Kidney (tissue), 14 donors: ENCODE data around the gene URAD. TPM values are rescaled to one million over a fixed set of nuclear protein-coding genes. Genes with fewer than 3 reads are reported as not detected.

ENCODE experiments used
- DNase-seq, 5 donors: peaks; one replicate each; pipeline ENCODE4 v3.0.0-alpha.2; 2013 to 2020
- FAIRE-seq: peaks from 2 replicates; lab custom pipeline; 2012; peaks lifted over from hg19 to GRCh38; lab: Jason Lieb, UNC
- H3K27ac ChIP-seq, 2 donors: one replicate each; pipeline ENCODE4 v1.7.0; 2013; ENCODE audit warnings: low read depth in 2 of 2, low read length in 2 of 2, inconsistent platforms in 1 of 2
- H3K27me3 ChIP-seq: one replicate; pipeline ENCODE4 v1.7.1; 2013; ENCODE audit warnings: low read length, inconsistent platforms; ENCODE audit not compliant: control insufficient read depth, insufficient read depth
- H3K36me3 ChIP-seq, 3 donors: one replicate each; pipeline versions ENCODE4 v1.7.0 to v1.7.1; 2013; ENCODE audit warnings: low read length in 3 of 3, control low read depth in 1 of 3, inconsistent platforms in 1 of 3; ENCODE audit not compliant: insufficient read depth in 3 of 3, control insufficient read depth in 2 of 3
- H3K4me1 ChIP-seq, 3 donors: one replicate each; pipeline versions ENCODE4 v1.7.0 to v1.7.1; 2013; ENCODE audit warnings: low read length in 3 of 3, inconsistent platforms in 1 of 3, low read depth in 1 of 3; ENCODE audit not compliant: control insufficient read depth in 2 of 3, insufficient read depth in 2 of 3
- H3K4me3 ChIP-seq, 3 donors: one replicate each; pipeline versions ENCODE4 v1.7.0 to v1.8.1; 2013; ENCODE audit warnings: low read length in 3 of 3, control low read depth in 1 of 3, inconsistent platforms in 1 of 3
- H3K9ac ChIP-seq, 3 donors: one replicate each; pipeline versions ENCODE4 v1.7.0 to v1.7.1; 2013; ENCODE audit warnings: low read length in 3 of 3, control low read depth in 1 of 3, inconsistent platforms in 1 of 3
- H3K9me3 ChIP-seq, 3 donors: one replicate each; pipeline versions ENCODE4 v1.7.0 to v1.7.1; 2013; ENCODE audit warnings: low read length in 3 of 3, control low read depth in 1 of 3, inconsistent platforms in 1 of 3; ENCODE audit not compliant: control insufficient read depth in 2 of 3, insufficient read depth in 1 of 3
- intact Hi-C: fragments of 100-400 bp; cut with DNase I; formaldehyde crosslinking; loops from one replicate; pipeline ENCODE4 v1.11.1; 2022
- polyA plus RNA-seq: library from polyadenylated mRNA; stranded (reverse); fragments of 350-450 nt; fragmentation: Illumina TruSeq; extraction: RNeasy Lipid Tissue Mini Kit (QIAGEN cat#74804); gene quantifications from one replicate; pipeline ENCODE4 v1.2.3, GENCODE V29; 2014; ENCODE audit warnings: low read depth, low replicate concordance; ENCODE audit not compliant: insufficient read depth
- total RNA-seq: library from RNA; stranded (reverse); fragmentation: NEBNext Ultra II Directional; extraction: Animal tissue kit (Norgen Biotek cat#: 25700); gene quantifications from one replicate; pipeline ENCODE4 v1.2.1, GENCODE V29; 2021
- TF ChIP-seq, protein P1 (sequence below): IDR thresholded peaks from 3 replicates; pipeline ENCODE4 v1.5.1; 2012; ENCODE audit warnings: mild to moderate bottlenecking, moderate library complexity, borderline replicate concordance; ENCODE audit not compliant: insufficient read depth; ENCODE audit errors: extremely low read depth
- donor health status: control.
- donor health status: control.
- donor health status: control.
- donor health status: control.
- donor health status: control.
- donor health status: DM: yes; HTN: yes; CAD: no.
- donor health status: Normal renal cell carcinoma (clear cell type).

The URAD gene
- total and polyA plus RNA-seq, 2 donors from 2014 or later: not detected

DNA sequence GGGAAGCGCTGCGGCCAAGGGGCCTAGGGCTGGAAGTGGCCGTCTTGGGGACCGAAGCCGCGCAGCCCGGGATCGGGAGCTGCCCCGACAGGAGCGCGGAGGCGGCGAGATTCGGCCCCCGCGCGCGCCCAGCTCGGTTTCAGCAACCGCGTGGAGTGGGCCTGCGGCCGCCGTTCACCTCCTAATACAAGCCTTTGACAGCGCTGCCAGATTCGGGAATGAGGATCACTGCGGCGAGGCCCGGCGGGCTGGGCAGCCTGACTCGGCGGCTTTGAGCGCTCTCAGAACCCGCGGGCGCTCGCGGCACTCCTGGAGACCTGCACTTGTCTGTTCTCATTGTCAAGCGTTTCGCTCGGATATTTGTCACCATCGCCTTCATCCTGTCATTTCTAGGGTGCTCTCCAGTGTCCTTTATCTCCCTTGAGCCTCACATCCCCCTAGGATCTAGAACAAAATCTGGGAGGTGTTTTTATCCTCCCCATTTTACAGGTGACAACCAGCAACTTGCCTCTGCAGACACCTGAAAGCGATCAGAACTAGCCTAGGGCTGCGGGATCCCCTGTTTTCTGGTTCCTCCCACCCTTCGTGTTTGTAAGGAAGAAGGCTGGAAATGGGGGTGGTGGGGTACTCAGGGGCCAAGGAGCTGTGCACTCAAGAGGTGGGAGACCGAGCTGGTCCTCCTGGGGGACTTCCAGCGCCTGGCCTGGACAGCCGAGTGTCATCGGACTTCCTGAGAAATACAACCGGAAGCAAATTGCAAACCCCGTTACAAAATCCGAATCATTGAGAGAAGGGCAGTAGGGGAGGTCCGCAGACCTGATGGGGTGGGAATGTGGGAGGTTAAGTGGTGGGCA lies 17.9 kb downstream of the URAD start:
- TF ChIP-seq, protein P1, sequence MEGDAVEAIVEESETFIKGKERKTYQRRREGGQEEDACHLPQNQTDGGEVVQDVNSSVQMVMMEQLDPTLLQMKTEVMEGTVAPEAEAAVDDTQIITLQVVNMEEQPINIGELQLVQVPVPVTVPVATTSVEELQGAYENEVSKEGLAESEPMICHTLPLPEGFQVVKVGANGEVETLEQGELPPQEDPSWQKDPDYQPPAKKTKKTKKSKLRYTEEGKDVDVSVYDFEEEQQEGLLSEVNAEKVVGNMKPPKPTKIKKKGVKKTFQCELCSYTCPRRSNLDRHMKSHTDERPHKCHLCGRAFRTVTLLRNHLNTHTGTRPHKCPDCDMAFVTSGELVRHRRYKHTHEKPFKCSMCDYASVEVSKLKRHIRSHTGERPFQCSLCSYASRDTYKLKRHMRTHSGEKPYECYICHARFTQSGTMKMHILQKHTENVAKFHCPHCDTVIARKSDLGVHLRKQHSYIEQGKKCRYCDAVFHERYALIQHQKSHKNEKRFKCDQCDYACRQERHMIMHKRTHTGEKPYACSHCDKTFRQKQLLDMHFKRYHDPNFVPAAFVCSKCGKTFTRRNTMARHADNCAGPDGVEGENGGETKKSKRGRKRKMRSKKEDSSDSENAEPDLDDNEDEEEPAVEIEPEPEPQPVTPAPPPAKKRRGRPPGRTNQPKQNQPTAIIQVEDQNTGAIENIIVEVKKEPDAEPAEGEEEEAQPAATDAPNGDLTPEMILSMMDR: no peak
- Histone ChIP-seq H3K27ac (no peak overlapping the region), H3K4me1 (no peaks in the 10 kb centered on the region), H3K9ac (no peak overlapping the region), H3K36me3 (no peaks in the 10 kb centered on the region), H3K27me3 (peaks cover 71% of the 10 kb centered on the region), H3K4me3 (no peak overlapping the region), H3K9me3 (no peaks in the 10 kb centered on the region)
- FAIRE-seq (no peak), DNase-seq (peak in 1 of 5 donors; percentile 57)
- intact Hi-C loops: no loop called here

DNA sequence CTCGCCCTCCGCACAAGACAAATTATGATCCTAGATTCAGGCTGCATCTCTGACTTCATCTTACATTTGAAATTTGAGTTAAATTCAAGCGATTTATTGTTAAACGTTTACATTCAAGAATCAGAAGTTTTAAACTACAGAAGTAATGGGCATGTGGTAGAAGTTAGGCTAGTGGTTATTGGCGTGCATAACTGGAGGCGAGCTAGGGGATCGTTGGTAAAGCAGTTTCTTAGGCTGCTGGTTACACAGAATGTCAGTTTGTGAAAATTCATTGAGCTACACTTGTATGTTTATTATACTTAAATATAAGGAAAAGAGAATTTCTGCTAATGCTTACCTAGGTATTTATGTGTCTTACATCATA lies 18.6 kb downstream of the URAD start:
- peaks cover 72% of the 10 kb centered on the region for H3K27me3 ChIP-seq
- H3K27ac ChIP-seq: no peak overlapping the region
- intact Hi-C loops: no loop called here
- no peak overlapping the region for H3K9ac ChIP-seq
- TF ChIP-seq, protein P1: no peak
- DNase-seq (no peak), FAIRE-seq (no peak)
- no peaks in the 10 kb centered on the region for H3K36me3 ChIP-seq
- H3K9me3 ChIP-seq: no peaks in the 10 kb centered on the region
- H3K4me3 ChIP-seq: no peak overlapping the region
- no peaks in the 10 kb centered on the region for H3K4me1 ChIP-seq

DNA sequence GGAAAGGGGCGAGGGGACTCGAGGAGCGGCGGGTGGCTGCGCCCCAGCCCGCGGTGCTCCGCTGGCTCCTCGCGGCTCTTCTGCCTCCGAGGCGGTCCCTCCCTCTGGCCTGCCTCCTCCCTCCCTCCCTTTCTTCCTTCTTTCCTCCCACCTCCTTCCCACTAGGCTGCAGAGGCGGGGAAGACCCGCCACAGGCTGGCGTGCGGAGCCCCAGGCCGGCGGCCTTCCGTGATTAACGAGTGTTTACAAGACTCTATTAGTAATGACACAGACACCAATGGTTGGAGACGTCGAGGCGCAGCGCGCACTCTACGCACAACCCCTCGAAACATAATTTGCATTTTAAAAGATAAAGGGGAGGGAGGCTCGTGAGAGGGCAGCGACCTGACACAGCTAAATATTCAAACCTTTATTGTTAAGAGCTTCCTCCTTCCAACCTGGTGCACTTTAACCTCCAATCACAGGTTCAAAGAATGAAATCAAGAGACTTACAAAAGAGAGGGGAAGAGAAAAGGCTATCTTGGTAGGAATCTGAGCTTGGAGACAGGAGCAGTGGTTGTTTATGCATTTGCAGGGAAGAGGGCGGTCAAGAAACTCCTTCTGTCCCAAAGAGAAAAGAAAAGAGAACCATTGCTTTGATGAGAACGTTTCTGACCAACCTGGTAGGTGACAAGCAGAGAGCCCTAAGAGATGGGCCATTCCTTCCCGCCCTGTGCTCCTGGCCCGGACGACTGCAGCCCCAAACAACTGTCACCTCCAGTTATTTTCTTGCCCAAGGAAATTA lies 19.2 kb downstream of the URAD start, which contains the start of gene CDX2:
Gene CDX2 (minus strand): TSS at position 234 of the 784 bp plus-strand sequence. CDS start 309 bp downstream, outside the sequence.
- no peak for FAIRE-seq

More for the DNA sequence above, 19.2 kb downstream of the URAD start, which contains the start of gene CDX2:
- no peak for DNase-seq
- Histone ChIP-seq H3K4me1 (no peaks in the 10 kb centered on the region), H3K36me3 (no peaks in the 10 kb centered on the region), H3K9ac (no peak within 1 kb of the TSS), H3K27ac (no peak within 1 kb of the TSS), H3K4me3 (no peak within 1 kb of the TSS), H3K27me3 (peaks cover 74% of the 10 kb centered on the region), H3K9me3 (no peaks in the 10 kb centered on the region)
- TF ChIP-seq, protein P1: no peak
- intact Hi-C loops: no loop called here
